ENCODE measurements around the gene SSUH2.
A peak's percentile ranks its signal among the peaks of the same experiment; 100 is the strongest.

The SSUH2 gene

DNA sequence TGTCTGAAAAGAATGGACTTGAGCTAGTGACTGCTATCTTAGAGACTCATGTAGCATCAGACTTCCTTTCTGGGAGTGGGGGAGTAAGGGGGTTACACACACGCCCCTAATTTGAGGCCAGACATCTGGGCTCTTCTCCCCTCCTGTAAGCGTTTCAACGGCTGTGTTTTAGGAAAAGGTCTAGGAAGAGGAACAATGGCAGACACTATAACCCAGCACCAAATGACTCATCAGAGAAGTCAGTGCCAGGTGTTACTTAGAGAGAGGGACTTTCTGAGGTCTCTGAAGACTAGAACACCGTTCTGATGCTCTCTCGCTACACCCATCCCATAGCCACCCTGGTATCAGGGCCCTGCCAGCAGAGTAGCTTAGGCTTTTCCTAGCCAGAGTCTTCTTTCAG, 65.5 kb downstream of the SSUH2 start:
- TF ChIP-seq, protein P1, sequence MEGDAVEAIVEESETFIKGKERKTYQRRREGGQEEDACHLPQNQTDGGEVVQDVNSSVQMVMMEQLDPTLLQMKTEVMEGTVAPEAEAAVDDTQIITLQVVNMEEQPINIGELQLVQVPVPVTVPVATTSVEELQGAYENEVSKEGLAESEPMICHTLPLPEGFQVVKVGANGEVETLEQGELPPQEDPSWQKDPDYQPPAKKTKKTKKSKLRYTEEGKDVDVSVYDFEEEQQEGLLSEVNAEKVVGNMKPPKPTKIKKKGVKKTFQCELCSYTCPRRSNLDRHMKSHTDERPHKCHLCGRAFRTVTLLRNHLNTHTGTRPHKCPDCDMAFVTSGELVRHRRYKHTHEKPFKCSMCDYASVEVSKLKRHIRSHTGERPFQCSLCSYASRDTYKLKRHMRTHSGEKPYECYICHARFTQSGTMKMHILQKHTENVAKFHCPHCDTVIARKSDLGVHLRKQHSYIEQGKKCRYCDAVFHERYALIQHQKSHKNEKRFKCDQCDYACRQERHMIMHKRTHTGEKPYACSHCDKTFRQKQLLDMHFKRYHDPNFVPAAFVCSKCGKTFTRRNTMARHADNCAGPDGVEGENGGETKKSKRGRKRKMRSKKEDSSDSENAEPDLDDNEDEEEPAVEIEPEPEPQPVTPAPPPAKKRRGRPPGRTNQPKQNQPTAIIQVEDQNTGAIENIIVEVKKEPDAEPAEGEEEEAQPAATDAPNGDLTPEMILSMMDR (IDR thresholded peaks at IDR 0.05; ENCODE audit: borderline replicate concordance, control extremely low read depth, extremely low read depth, insufficient read depth, missing control alignments) = no peak
- peak; percentile 41 for DNase-seq (ENCODE audit: low spot score)
- in situ Hi-C loops (cut with MboI; ENCODE audit: low sequenced_read_pairs, unreplicated experiment) = no loop called here

DNA sequence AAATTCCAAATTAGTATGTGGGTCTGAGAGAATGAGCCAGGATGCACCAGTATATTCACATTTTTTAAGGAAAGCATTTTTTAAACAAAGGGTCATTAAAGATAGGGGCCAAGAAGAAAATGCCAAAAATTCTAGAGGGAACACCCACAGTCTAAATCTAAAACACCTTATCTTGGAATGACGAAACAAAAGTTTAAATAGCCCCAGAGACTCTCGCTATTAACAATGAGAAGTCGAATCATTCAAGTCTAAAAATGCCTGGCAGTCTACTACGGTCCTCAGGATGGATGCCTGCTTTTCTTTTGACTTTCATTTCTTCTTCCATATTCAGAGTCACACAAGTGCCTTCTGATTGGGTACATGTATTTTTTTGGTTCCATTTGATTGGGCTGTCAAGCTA, 66.3 kb downstream of the SSUH2 start:
- DNase-seq (ENCODE audit: low spot score) = no peak
- in situ Hi-C loops (cut with MboI; ENCODE audit: low sequenced_read_pairs, unreplicated experiment) = no loop called here

DNA sequence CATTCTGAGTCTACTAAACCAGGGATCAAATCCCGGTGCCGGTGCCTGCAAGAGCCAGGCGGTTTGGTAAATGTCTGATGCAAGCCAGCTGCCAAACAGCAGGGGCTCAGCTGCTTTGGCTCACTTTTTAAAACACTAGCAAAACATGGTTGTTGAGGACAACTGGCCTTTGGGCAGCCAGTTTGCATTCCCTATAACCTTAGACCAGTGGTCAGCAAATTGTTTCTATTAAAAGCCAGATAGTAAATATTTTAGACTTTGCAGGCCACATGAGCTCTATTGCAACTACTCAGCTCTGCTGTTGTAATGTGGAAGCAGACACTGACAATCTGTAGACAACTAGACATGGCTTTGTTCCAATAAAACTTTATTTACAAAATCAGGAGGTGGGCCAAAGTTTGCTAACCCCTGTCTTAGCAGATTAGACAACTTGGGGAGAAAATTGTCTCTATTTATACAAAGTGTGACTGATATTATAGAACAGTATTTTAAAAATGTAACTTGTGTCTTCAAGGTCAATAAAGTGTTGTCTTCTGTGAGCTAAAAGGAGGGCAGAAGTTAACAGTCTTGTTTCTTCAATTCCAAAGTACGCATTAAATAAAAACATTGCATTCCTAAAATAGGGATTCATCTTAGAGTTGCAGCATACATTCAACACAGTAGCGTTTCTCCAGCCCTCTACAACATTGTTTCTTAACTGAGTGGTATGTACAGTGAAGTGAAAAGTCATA, 67.6 kb downstream of the SSUH2 start:
- in situ Hi-C loops (cut with MboI; ENCODE audit: low sequenced_read_pairs, unreplicated experiment) = no loop called here
- TF ChIP-seq, protein P1 (IDR thresholded peaks at IDR 0.05; ENCODE audit: borderline replicate concordance, control extremely low read depth, extremely low read depth, insufficient read depth, missing control alignments) = no peak
- DNase-seq (ENCODE audit: low spot score) = no peak

More for the DNA sequence above, 66.3 kb downstream of the SSUH2 start:
- TF ChIP-seq, protein P1 (IDR thresholded peaks at IDR 0.05; ENCODE audit: borderline replicate concordance, control extremely low read depth, extremely low read depth, insufficient read depth, missing control alignments) = no peak

DNA sequence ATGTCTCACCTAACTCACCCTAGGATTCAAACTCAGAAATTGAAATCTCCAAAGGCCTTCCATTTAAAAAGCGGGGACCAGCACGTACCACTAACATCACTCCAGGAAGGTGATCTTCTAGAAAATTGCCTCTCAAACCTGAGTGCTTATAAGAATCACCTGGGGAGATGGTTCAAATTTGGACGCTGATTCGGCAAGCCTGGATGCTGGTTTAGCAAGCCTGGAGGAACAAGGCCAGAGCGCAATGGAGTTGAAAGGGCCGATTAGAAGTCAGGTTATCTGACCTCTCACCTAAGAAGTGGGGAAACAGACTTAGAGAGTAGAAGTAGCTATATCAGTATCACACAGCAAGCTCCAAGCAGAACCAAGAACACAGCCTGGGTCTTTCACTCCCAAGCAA, 68.2 kb downstream of the SSUH2 start:
- TF ChIP-seq, protein P1 (IDR thresholded peaks at IDR 0.05; ENCODE audit: borderline replicate concordance, control extremely low read depth, extremely low read depth, insufficient read depth, missing control alignments) = no peak
- in situ Hi-C loops (cut with MboI; ENCODE audit: low sequenced_read_pairs, unreplicated experiment) = no loop called here
- DNase-seq (ENCODE audit: low spot score) = no peak

DNA sequence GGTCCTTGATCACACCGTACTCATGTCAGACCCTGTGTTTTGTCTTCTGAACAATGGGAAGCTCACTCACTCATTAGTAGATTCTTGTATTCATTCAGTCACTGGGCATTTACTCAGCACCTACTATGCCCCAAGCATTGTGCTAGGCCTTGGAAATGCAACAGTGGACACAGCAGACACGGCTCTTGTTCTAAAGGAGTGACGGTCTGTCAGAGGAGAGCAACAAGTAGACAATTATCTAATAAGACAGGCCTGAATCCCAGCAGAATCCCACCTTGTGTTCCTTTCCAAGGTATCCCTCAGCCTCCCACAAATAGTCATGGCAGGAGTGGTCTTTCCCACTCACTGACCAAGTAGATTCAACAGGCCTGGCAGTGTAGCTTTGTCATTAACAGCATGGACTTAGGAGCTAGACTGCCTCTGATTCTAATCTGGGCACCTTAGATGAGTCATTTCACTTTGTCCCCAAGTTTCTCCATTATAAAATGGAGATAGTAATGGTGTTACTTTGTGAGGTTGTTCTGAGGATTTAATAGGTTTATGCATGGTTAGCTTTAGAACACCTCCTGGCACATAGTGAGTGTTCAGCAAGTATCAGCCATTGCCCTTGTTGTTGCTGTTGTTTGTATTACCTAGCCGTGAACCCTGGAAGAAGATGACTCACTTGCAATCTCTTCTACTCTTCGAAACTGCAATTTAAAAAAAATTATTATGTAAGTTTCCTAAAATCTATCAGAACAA, 69.1 kb downstream of the SSUH2 start:
- DNase-seq (ENCODE audit: low spot score) = no peak
- TF ChIP-seq, protein P1 (IDR thresholded peaks at IDR 0.05; ENCODE audit: borderline replicate concordance, control extremely low read depth, extremely low read depth, insufficient read depth, missing control alignments) = no peak
- in situ Hi-C loops (cut with MboI; ENCODE audit: low sequenced_read_pairs, unreplicated experiment) = no loop called here

DNA sequence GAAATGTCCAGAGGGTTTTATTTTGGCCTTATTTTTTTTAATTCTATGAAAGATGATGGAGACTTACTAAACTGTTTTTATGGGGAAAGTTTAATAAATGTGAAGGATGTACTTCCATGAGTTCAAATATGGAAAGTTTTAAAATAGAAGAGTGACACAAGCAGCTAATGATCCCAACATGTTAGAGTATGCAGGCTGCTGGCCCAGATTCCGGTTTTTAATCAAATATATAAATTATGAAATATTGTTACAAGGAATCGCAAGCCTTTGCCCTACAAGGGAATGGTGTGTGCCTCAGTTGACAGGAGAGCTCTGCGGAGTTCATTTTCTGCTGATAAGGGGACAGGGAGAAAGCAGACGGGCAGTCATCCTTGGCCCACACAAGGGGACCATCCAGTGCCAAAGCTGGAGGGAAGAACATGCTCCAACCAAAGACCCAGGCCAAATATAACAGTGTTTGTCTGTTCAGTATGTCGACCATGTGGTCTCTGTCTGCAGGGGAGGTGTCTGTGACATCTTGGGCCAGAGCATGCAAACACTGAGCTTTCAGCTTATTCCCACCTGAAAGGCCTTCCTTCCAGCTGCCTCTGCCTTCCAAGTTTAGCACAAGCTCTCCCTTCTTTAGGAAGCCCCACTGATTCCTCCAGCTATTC, 69.8 kb downstream of the SSUH2 start:
- TF ChIP-seq, protein P1 (IDR thresholded peaks at IDR 0.05; ENCODE audit: borderline replicate concordance, control extremely low read depth, extremely low read depth, insufficient read depth, missing control alignments) = no peak
- in situ Hi-C loops (cut with MboI; ENCODE audit: low sequenced_read_pairs, unreplicated experiment) = no loop called here

More for the DNA sequence above, 69.8 kb downstream of the SSUH2 start:
- no peak for DNase-seq (ENCODE audit: low spot score)
